GM12878 (cell line): ENCODE measurements around the gene GPC3. TPM values are rescaled to one million over a fixed set of nuclear protein-coding genes. Genes with fewer than 3 reads are reported as not detected.

Experiments used
- ATAC-seq: fragments of 200-7000 bp; cut with Tn5 transposase; 3 replicates; pipeline ENCODE4 v1.9.1; 2020; ENCODE audit warnings: mild to moderate bottlenecking, moderate library complexity
- BruUV-seq: library from RNA; stranded (reverse); fragments of 400-500 nt; replicated peaks from 2 replicates; lab custom pipeline; 2021; lab: Mats Ljungman, UMichigan
- CTCF ChIA-PET: fragments of 300-600 bp; sonication (Branson Sonifier 250); formaldehyde crosslinking; extraction: SDS; loops from one replicate; lab custom pipeline; 2021; ENCODE audit warnings: inconsistent platforms; lab: Yijun Ruan, JAX
- POLR2A ChIA-PET: fragments of 350-600 bp; formaldehyde crosslinking; extraction: SDS; loops from one replicate; lab custom pipeline; 2021; ENCODE audit warnings: inconsistent platforms; lab: Charles Lee
- RAD21 ChIA-PET: fragments of 300-600 bp; sonication (Branson Sonifier 250); formaldehyde crosslinking; loops from one replicate; lab custom pipeline; 2023; ENCODE audit warnings: antibody characterized with exemption; ENCODE audit not compliant: unreplicated experiment; lab: Charles Lee
- SMC1A ChIA-PET: fragments of 300-600 bp; sonication (Branson Sonifier 250); formaldehyde crosslinking; loops from one replicate; lab custom pipeline; 2023; ENCODE audit not compliant: unreplicated experiment, uncharacterized antibody; lab: Charles Lee
- DNase-seq: peaks from one replicate; pipeline ENCODE4 v3.0.0-alpha.2; 2011; ENCODE audit warnings: low read depth, low spot score
- FAIRE-seq: peaks from 3 replicates; lab custom pipeline; 2011; peaks lifted over from hg19 to GRCh38; lab: Jason Lieb, UNC
- H2AFZ ChIP-seq: 2 replicates; pipeline ENCODE4 v1.6.0; 2011; ENCODE audit warnings: low read depth, low read length, control low read depth; ENCODE audit not compliant: control insufficient read depth
- H3K27ac ChIP-seq: 2 replicates; pipeline ENCODE4 v1.5.1; 2011; ENCODE audit warnings: control low read depth; ENCODE audit not compliant: control insufficient read depth, insufficient read depth
- H3K27me3 ChIP-seq, 2 experiments: replicated peaks in 1 of 2; 2 replicates each; pipeline versions ENCODE4 v1.6.0 to v1.6.1; 2011; ENCODE audit warnings: low read length in 1 of 2; ENCODE audit not compliant: control insufficient read depth in 2 of 2, insufficient read depth in 2 of 2
- H3K36me3 ChIP-seq, 2 experiments: 2 replicates each; pipeline ENCODE4 v1.5.1; 2011; ENCODE audit warnings: low read length in 1 of 2; ENCODE audit not compliant: control insufficient read depth in 2 of 2, insufficient read depth in 2 of 2
- H3K4me1 ChIP-seq: 2 replicates; pipeline ENCODE4 v1.6.1; 2011; ENCODE audit warnings: mild to moderate bottlenecking, low read length, moderate library complexity, mixed read lengths; ENCODE audit not compliant: control insufficient read depth, insufficient read depth
- H3K4me2 ChIP-seq: 2 replicates; pipeline ENCODE4 v1.6.0; 2011; ENCODE audit warnings: control low read depth; ENCODE audit not compliant: control insufficient read depth, insufficient read depth
- H3K4me3 ChIP-seq: fragments of 200-600 bp; sonication (generic); 2 replicates; pipeline ENCODE4 v1.5.1; 2016
- H3K79me2 ChIP-seq: 2 replicates; pipeline ENCODE4 v1.6.0; 2011; ENCODE audit warnings: low read length; ENCODE audit not compliant: control insufficient read depth, insufficient read depth
- H3K9ac ChIP-seq: 2 replicates; pipeline ENCODE4 v1.8.0; 2011; ENCODE audit warnings: low read length, control low read depth, mixed read lengths; ENCODE audit not compliant: control insufficient read depth, insufficient read depth
- H3K9me3 ChIP-seq: replicated peaks from 3 replicates; pipeline ENCODE4 v1.5.1; 2011; ENCODE audit warnings: mild to moderate bottlenecking, low read length; ENCODE audit not compliant: control insufficient read depth, insufficient read depth
- H4K20me1 ChIP-seq: 2 replicates; pipeline ENCODE4 v1.6.0; 2011; ENCODE audit not compliant: control insufficient read depth, insufficient read depth
- BCLAF1 ChIP-seq: fragments of 450-650 bp; IDR thresholded peaks from 2 replicates; pipeline ENCODE4 v1.6.1; 2017; ENCODE audit warnings: antibody characterized with exemption, mild to moderate bottlenecking, moderate library complexity
- CBFB ChIP-seq: IDR thresholded peaks from 2 replicates; pipeline ENCODE4 v1.6.1; 2016; ENCODE audit warnings: antibody characterized with exemption, low read depth
- CBX3 ChIP-seq: fragments of 200-600 bp; sonication (generic); IDR thresholded peaks from 2 replicates; pipeline ENCODE4 v1.6.1; 2016; ENCODE audit warnings: low read depth, borderline replicate concordance
- CHD4 ChIP-seq: fragments of 200-600 bp; sonication (generic); IDR thresholded peaks from 2 replicates; pipeline ENCODE4 v1.6.1; 2016; ENCODE audit warnings: mild to moderate bottlenecking
- EGR1 ChIP-seq, 2 experiments: IDR thresholded peaks; 1 replicate in 1 of 2; 2 replicates in 1 of 2; pipeline ENCODE4 v1.6.1; 2011 to 2012; ENCODE audit warnings: low read depth in 2 of 2, low read length in 2 of 2, borderline replicate concordance in 1 of 2, mild to moderate bottlenecking in 1 of 2, moderate library complexity in 1 of 2
- ETV6 ChIP-seq, 2 experiments: fragments of 450-650 bp in 1 of 2; IDR thresholded peaks in 1 of 2; conservative IDR thresholded peaks in 1 of 2; 2 replicates each; pipeline ENCODE4 v1.6.1; 2014; ENCODE audit warnings: antibody characterized with exemption in 1 of 2, borderline replicate concordance in 1 of 2, low read depth in 1 of 2, mild to moderate bottlenecking in 1 of 2, moderate library complexity in 1 of 2
- EZH2 ChIP-seq: IDR thresholded peaks from 2 replicates; pipeline ENCODE4 v1.6.1; 2012; ENCODE audit warnings: low read depth, mild to moderate bottlenecking, control low read depth, inconsistent platforms, low read length, borderline replicate concordance; ENCODE audit not compliant: control insufficient read depth
- HCFC1 ChIP-seq: fragments of 150-350 bp; IDR thresholded peaks from 2 replicates; pipeline ENCODE4 v1.6.1; 2014; ENCODE audit warnings: low read length
- MAX ChIP-seq: IDR thresholded peaks from 2 replicates; pipeline ENCODE4 v1.6.1; 2012; ENCODE audit warnings: low read depth, low read length, improper control_type of control experiment
- NFIC ChIP-seq: IDR thresholded peaks from 2 replicates; pipeline ENCODE4 v1.6.1; 2012; ENCODE audit warnings: low read depth, mild to moderate bottlenecking, inconsistent platforms, low read length, moderate library complexity
- RUNX3 ChIP-seq: IDR thresholded peaks from 2 replicates; pipeline ENCODE4 v1.6.1; 2012; ENCODE audit warnings: low read length, inconsistent platforms
- SIX5 ChIP-seq: IDR thresholded peaks from 2 replicates; pipeline ENCODE4 v1.6.1; 2011; ENCODE audit warnings: mild to moderate bottlenecking, low read depth, low read length, moderate library complexity; ENCODE audit not compliant: severe bottlenecking
- TARDBP ChIP-seq: IDR thresholded peaks from 2 replicates; pipeline ENCODE4 v1.6.1; 2016; ENCODE audit warnings: borderline replicate concordance
- ZNF274 ChIP-seq: IDR thresholded peaks from one replicate; pipeline ENCODE4 v1.8.0; 2011; ENCODE audit not compliant: insufficient read length, insufficient read depth
- ZZZ3 ChIP-seq: IDR thresholded peaks from 2 replicates; pipeline ENCODE4 v1.6.1; 2011; ENCODE audit warnings: low read depth; ENCODE audit not compliant: control insufficient read depth, insufficient read length
- WGBS: methylation state at CpG from one replicate; pipeline ENCODE4 v1.1.6; 2016; ENCODE audit warnings: low lambda C conversion rate; ENCODE audit not compliant: insufficient replicate concordance, insufficient coverage; ENCODE audit errors: missing lambda C conversion rate; 5-methylcytosine and 5-hydroxymethylcytosine counted together
- in situ Hi-C: fragments of 300-500 bp; cut with MboI; formaldehyde crosslinking; loops from 9 replicates; pipeline ENCODE4 v1.14.3; 2018; ENCODE audit warnings: mixed read lengths
- intact Hi-C: fragments of 100-400 bp; cut with micrococcal nuclease; formaldehyde crosslinking; loops from one replicate; pipeline ENCODE4 v1.14.2; 2022; ENCODE audit not compliant: unreplicated experiment
- polyA plus RNA-seq, 11 experiments: library from polyadenylated mRNA; depleted of rRNA in 4 of 11; unstranded in 6 of 11; stranded (reverse) in 5 of 11; fragments of >200 nt; fragmentation: Nextera tagmentation in 4 of 11; fragmentation: Illumina TruSeq in 1 of 11; extraction: Ambion mirVana in 4 of 11; extraction: Trizol in 1 of 11; gene quantifications; 1 replicate in 1 of 11; 2 replicates in 10 of 11; pipeline versions ENCODE4 v1.2.1 to v1.2.3, GENCODE V29; 2011 to 2016; ENCODE audit warnings: inconsistent platforms in 2 of 11, missing spikeins in 2 of 11, low read depth in 1 of 11
- total RNA-seq, 4 experiments: library from RNA; depleted of rRNA in 3 of 4; stranded (reverse); fragments of >200 nt in 3 of 4; fragmentation: Illumina TruSeq in 1 of 4; extraction: Trizol in 1 of 4; gene quantifications; 2 replicates each; pipeline versions ENCODE4 v1.2.1 to v1.2.3, GENCODE V29; 2013 to 2021

Gene GPC3
- total and polyA plus RNA-seq, 10 of the 15 experiments (the other 5 are each of a cell fraction or from before 2014, with no cell fraction given) = 0.09 to 0.82 TPM; not detected in 8

GRCh38 chrX:133535066-133535465 is 450.3 kb downstream of the GPC3 start:
- ChIA-PET SMC1A (no interaction called here), CTCF (no interaction called here), POLR2A (no interaction called here), RAD21 (no interaction called here)
- Histone ChIP-seq H2AFZ (no peak overlapping the region), H3K79me2 (no peaks in the 10 kb centered on the region), H3K9me3 (no peaks in the 10 kb centered on the region), H3K4me3 (no peak overlapping the region), H4K20me1 (no peaks in the 10 kb centered on the region), H3K9ac (no peak overlapping the region), H3K4me2 (no peak overlapping the region), H3K36me3 (no peaks in the 10 kb centered on the region), H3K27ac (no peak overlapping the region), H3K4me1 (no peaks in the 10 kb centered on the region), H3K27me3 (no peaks in the 10 kb centered on the region)
- WGBS = 16% methylated on average over 2 of the region's 2 CpGs
- in situ Hi-C loops (no loop called here), intact Hi-C loops (no loop called here)
- no peak for TF ChIP-seq MAX
- no peak for TF ChIP-seq ZNF274
- TF ChIP-seq EGR1 (IDR thresholded peaks at IDR 0.05; ENCODE audit: borderline replicate concordance in 1 of 2, low read depth in 2 of 2, low read length in 2 of 2) = no peak
- no peak for TF ChIP-seq HCFC1
- no peak for TF ChIP-seq RUNX3
- no peak for TF ChIP-seq CBFB
- no peak for TF ChIP-seq CHD4
- no peak for TF ChIP-seq CBX3
- FAIRE-seq (no peak), ATAC-seq (no peak), DNase-seq (no peak)
- BruUV-seq = no TSS peak

- no peaks in the 10 kb centered on the region for H3K27me3 ChIP-seq
- RAD21 ChIA-PET = no interaction called here
- no peaks in the 10 kb centered on the region for H3K79me2 ChIP-seq
- H3K36me3 ChIP-seq = no peaks in the 10 kb centered on the region
- DNase-seq (no peak), FAIRE-seq (no peak), ATAC-seq (no peak)
- no TSS peak for BruUV-seq
- H3K27ac ChIP-seq = no peak overlapping the region
- H3K4me3 ChIP-seq = no peak overlapping the region
- H3K4me1 ChIP-seq = no peaks in the 10 kb centered on the region
- SMC1A ChIA-PET = interaction anchor here (0.6 kb wide), 1 partner anchor 56 kb away, joined by 3 read pairs; no protein-coding TSS in a partner anchor
- WGBS = 10% methylated on average over 4 of the region's 4 CpGs
- intact Hi-C loops = no loop called here
- POLR2A ChIA-PET = no interaction called here
- H4K20me1 ChIP-seq = no peaks in the 10 kb centered on the region
- in situ Hi-C loops = no loop called here
- CTCF ChIA-PET = no interaction called here
- no peak overlapping the region for H3K9ac ChIP-seq
- H2AFZ ChIP-seq = no peak overlapping the region
- H3K9me3 ChIP-seq = no peaks in the 10 kb centered on the region
- no peak overlapping the region for H3K4me2 ChIP-seq
- TF ChIP-seq SIX5 (no peak), TARDBP (no peak), EZH2 (no peak), ZZZ3 (no peak), NFIC (no peak), ETV6 (conservative IDR thresholded peaks at IDR 0.05 in 1 of 2, IDR thresholded peaks at IDR 0.05 in 1 of 2; ENCODE audit: borderline replicate concordance in 1 of 2, low read depth in 1 of 2) (no peak), BCLAF1 (no peak)
These were observed 451.2 kb downstream of the GPC3 start for GRCh38 chrX:133534172-133534571.
